GM06990 (cell line): ENCODE results near the gene NDEL1.

Source experiments
- DNase-seq: peaks from one replicate; pipeline ENCODE4 v3.0.0-alpha.2; 2011; ENCODE audit not compliant: insufficient read length; ENCODE audit errors: extremely low read depth
- H3K27me3 ChIP-seq: replicated peaks from 2 replicates; pipeline ENCODE4 v1.6.0; 2011; ENCODE audit warnings: low read length; ENCODE audit not compliant: control insufficient read depth, insufficient read depth
- H3K36me3 ChIP-seq: 2 replicates; pipeline ENCODE4 v1.5.1; 2011; ENCODE audit warnings: low read length; ENCODE audit not compliant: control insufficient read depth, insufficient read depth
- H3K4me3 ChIP-seq: replicated peaks from 2 replicates; pipeline ENCODE4 v1.5.1; 2011; ENCODE audit warnings: low read depth, mild to moderate bottlenecking, control low read depth, low read length
- CTCF ChIP-seq: IDR thresholded peaks from 2 replicates; pipeline ENCODE4 v1.5.1; 2011; ENCODE audit warnings: low read length, control low read depth, mild to moderate bottlenecking, inconsistent platforms; ENCODE audit not compliant: insufficient read depth, poor library complexity, severe bottlenecking

Gene NDEL1

GRCh38 chr17:8459831-8460230 lies 24.1 kb downstream of the NDEL1 start:
- no peak for TF ChIP-seq CTCF
- H3K4me3 ChIP-seq, result no peak overlapping the region
- H3K36me3 ChIP-seq, result peaks cover 16% of the 10 kb centered on the region
- no peaks in the 10 kb centered on the region for H3K27me3 ChIP-seq
- no peak for DNase-seq

GRCh38 chr17:8462564-8462963 lies 26.9 kb downstream of the NDEL1 start:
- Histone ChIP-seq H3K4me3 (no peak overlapping the region), H3K27me3 (no peaks in the 10 kb centered on the region), H3K36me3 (peaks cover 25% of the 10 kb centered on the region)
- no peak for TF ChIP-seq CTCF
- no peak for DNase-seq

GRCh38 chr17:8463099-8463498 lies 27.4 kb downstream of the NDEL1 start:
- no peak for TF ChIP-seq CTCF
- DNase-seq, result no peak
- H3K27me3 ChIP-seq, result no peaks in the 10 kb centered on the region
- H3K36me3 ChIP-seq, result peaks cover 28% of the 10 kb centered on the region
- no peak overlapping the region for H3K4me3 ChIP-seq

- H3K36me3 ChIP-seq, result peaks cover 33% of the 10 kb centered on the region
Observed at GRCh38 chr17:8464941-8465340, 29.3 kb downstream of the NDEL1 start.

GRCh38 chr17:8465356-8465755 lies 29.7 kb downstream of the NDEL1 start:
- H3K4me3 ChIP-seq, result no peak overlapping the region
- no peak for DNase-seq
- H3K36me3 ChIP-seq, result peaks cover 36% of the 10 kb centered on the region
- TF ChIP-seq CTCF, result no peak
- H3K27me3 ChIP-seq, result no peaks in the 10 kb centered on the region

More at GRCh38 chr17:8464941-8465340, 29.3 kb downstream of the NDEL1 start:
- DNase-seq, result no peak
- Histone ChIP-seq H3K27me3 (no peaks in the 10 kb centered on the region), H3K4me3 (no peak overlapping the region)
- no peak for TF ChIP-seq CTCF

GRCh38 chr17:8465759-8466158 lies 30.1 kb downstream of the NDEL1 start:
- DNase-seq, result no peak
- no peak for TF ChIP-seq CTCF
- H3K27me3 ChIP-seq, result no peaks in the 10 kb centered on the region
- H3K36me3 ChIP-seq, result peaks cover 39% of the 10 kb centered on the region
- no peak overlapping the region for H3K4me3 ChIP-seq
